Heart left ventricle (tissue), 13 donors: ENCODE results near the gene FOXL1.

Experiments used
- POLR2A ChIP-seq, 2 donors: fragments of 450-650 bp; IDR thresholded peaks; one replicate each; pipeline ENCODE4 v1.6.1; 2017; ENCODE audit warnings: antibody characterized with exemption in 2 of 2, mild to moderate bottlenecking in 2 of 2, moderate library complexity in 2 of 2
- TF ChIP-seq, protein P1 (sequence below), 12 donors: fragments of 200-600 bp; sonication (generic) in 4 of 12; IDR thresholded peaks; one replicate each; pipeline versions ENCODE4 v1.5.0 to v1.8.0; 2018 to 2022; ENCODE audit warnings: antibody characterized with exemption in 12 of 12, mild to moderate bottlenecking in 5 of 12
- donor health status: ischemic (EF 13 %, LVEDD 7.1; RV severe dilation, severe dysfunction).
- donor health status: DM: no; HTN: yes; CAD: no.
- donor health status: DM: no; HTN: no; CAD: no.
- donor health status: ischemic (EF 25% LVEDD 6.9; RV normal size, moderate dysfunction).
- donor health status: ischemic (EF 25% LVEDD 5.7; RV mildly dilated, moderate dysfunction).
- donor health status: ischemic (EF 35%, LVEDD 5.7; RV mildly dilated, moderate dysfunction).
- donor health status: nonischemic (EF 11% LVEDD 7.7; RV severe dilation, severe dysfunction).
- donor health status: DM: yes; HTN: yes; CAD: no.
- donor health status: PGD.
- donor health status: ischemic (EF 29% LVEDD 5.4; RV normal size, mild dysfunction).
- donor health status: nonischemic (EF 23%, LVEDD 6.1; RV moderate dilation, normal function).

DNA sequence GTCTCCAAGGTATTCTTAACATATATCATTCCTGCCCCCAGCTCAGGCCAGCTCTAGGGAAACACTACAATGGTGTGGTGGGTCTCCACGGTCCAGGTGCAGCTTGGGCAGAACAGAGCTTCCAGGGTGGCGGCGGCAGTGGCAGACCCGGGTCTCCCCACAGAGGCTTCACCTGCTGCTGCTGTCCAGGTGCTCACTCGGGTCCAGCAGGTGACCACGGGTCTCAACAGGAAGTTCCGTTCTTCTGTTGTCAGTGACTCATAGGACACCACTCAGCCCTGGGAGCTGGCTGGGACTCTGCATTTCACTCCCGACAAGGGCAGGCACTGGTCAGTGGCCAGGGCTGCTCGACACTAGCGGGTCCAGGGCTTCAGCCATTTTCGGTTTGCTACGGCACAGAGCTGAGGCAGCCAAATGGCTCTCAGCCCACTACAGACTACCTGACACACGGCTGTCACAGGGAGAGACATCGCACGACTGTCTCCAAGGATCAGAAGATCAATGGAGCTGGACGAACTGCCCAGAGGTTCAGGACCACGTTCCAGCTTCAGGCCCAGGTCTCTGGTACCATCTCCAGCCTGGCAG lies 40.1 kb upstream of the FOXL1 start:
- TF ChIP-seq, protein P1, sequence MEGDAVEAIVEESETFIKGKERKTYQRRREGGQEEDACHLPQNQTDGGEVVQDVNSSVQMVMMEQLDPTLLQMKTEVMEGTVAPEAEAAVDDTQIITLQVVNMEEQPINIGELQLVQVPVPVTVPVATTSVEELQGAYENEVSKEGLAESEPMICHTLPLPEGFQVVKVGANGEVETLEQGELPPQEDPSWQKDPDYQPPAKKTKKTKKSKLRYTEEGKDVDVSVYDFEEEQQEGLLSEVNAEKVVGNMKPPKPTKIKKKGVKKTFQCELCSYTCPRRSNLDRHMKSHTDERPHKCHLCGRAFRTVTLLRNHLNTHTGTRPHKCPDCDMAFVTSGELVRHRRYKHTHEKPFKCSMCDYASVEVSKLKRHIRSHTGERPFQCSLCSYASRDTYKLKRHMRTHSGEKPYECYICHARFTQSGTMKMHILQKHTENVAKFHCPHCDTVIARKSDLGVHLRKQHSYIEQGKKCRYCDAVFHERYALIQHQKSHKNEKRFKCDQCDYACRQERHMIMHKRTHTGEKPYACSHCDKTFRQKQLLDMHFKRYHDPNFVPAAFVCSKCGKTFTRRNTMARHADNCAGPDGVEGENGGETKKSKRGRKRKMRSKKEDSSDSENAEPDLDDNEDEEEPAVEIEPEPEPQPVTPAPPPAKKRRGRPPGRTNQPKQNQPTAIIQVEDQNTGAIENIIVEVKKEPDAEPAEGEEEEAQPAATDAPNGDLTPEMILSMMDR (IDR thresholded peaks at IDR 0.05), result no peak
- TF ChIP-seq POLR2A (IDR thresholded peaks at IDR 0.05), result no peak
